Measurements from ENCODE around the gene CARS1.

Gene CARS1

GRCh38 chr11:2963112-2963754 is 94.0 kb downstream of the CARS1 start:
- no peak for DNase-seq (ENCODE audit: low read depth in 1 of 2, low spot score in 1 of 2)

- no peak for DNase-seq (ENCODE audit: low read depth in 1 of 2, low spot score in 1 of 2)
Observed at GRCh38 chr11:2961080-2961479, 96.1 kb downstream of the CARS1 start.

GRCh38 chr11:2960139-2960538 is 97.1 kb downstream of the CARS1 start:
- no peak for DNase-seq (ENCODE audit: low read depth in 1 of 2, low spot score in 1 of 2)

GRCh38 chr11:2958251-2958650 is 99.0 kb downstream of the CARS1 start:
- no peak for DNase-seq (ENCODE audit: low read depth in 1 of 2, low spot score in 1 of 2)

- no peak for DNase-seq (ENCODE audit: low read depth in 1 of 2, low spot score in 1 of 2)
Observed at GRCh38 chr11:2955906-2956476, 101.2 kb downstream of the CARS1 start.

GRCh38 chr11:2954263-2954662 is 103.0 kb downstream of the CARS1 start:
- DNase-seq (ENCODE audit: low read depth in 1 of 2, low spot score in 1 of 2): no peak

- no peak for DNase-seq (ENCODE audit: low read depth in 1 of 2, low spot score in 1 of 2)
Observed at GRCh38 chr11:2952290-2952689, 104.9 kb downstream of the CARS1 start.

GRCh38 chr11:2951231-2952110 is 105.8 kb downstream of the CARS1 start:
- DNase-seq (ENCODE audit: low read depth in 1 of 2, low spot score in 1 of 2): no peak
